HG02678 (cell line): ENCODE measurements around the gene ITPKB.

Experiments used
- ATAC-seq: cut with Tn5 transposase; IDR thresholded peaks from one replicate; pipeline ENCODE4 v1.9.1; 2021; ENCODE audit warnings: mild to moderate bottlenecking, moderate library complexity; ENCODE audit not compliant: unreplicated experiment

The ITPKB gene

DNA sequence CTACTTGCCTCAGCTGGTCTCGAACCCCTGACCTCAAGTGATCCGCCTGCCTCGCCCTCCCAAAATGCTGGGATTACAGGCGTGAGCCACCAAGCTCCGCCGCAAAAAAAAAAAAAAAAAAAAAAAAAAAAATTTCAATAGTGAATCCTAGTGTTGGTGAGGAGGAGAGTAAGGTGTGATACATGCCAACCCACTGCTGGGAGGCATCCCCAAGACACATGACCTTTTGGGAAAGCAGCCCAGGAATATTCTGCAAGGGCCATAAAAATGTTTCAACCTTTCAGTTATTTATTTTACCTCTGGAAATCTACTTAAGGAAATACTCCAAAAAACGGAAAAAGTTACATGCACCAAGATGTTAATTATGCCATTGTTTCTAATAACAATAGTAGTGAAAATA lies 69.0 kb downstream of the ITPKB start:
- no peak for ATAC-seq

DNA sequence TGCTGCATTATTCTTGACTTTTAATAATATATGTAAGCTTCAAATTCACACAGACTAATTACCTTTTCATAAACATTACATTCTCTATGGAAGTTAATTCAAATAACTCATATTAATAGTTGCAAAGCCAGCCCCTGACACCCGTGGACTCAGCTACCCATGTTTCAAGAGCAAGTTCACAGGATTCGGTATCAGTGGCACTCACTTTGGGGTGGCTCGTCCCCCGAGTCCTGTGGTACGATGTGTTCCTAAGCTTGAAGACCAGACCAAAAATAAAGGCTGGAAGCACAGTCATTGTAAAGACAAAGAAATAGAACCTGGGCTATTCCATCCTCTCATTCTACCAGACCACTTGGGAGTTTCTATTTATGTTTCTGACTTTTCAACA lies 70.9 kb downstream of the ITPKB start:
- ATAC-seq: no peak

DNA sequence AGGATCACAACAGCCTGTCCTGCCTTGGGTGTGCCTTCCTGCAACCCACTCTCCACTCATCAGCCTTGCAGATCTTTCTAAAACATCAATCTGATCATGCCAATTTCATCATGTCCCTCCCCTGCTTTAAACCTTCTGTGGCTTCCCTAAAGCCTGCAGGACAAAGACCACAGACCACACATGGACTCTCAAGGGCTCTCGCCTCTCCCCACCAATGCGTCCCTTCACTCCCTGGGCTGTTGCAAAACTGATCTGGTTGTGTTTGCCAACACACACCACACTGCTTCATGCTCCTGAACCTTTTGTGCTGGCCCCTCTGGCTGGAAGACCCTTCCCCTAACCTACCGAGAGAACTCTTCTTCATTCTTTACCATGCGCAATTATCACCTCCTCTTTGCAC lies 72.4 kb downstream of the ITPKB start:
- ATAC-seq: no peak

DNA sequence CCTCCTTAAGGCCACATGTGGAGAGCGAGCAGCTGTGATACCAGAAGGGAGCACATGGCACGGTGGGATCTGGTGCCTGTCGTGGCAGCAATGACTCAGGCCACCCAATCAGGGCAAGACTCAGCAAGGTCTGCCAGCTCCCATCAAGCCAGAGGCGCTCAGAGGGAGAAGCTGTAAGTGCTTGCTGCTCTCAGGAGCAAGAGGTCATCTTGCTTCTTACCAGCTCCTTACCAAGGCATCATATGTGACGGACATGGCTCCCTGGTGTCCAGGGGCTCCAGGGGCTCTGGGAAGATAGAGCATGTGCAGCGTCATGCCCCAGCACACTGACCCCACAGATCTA lies 72.9 kb downstream of the ITPKB start:
- no peak for ATAC-seq

DNA sequence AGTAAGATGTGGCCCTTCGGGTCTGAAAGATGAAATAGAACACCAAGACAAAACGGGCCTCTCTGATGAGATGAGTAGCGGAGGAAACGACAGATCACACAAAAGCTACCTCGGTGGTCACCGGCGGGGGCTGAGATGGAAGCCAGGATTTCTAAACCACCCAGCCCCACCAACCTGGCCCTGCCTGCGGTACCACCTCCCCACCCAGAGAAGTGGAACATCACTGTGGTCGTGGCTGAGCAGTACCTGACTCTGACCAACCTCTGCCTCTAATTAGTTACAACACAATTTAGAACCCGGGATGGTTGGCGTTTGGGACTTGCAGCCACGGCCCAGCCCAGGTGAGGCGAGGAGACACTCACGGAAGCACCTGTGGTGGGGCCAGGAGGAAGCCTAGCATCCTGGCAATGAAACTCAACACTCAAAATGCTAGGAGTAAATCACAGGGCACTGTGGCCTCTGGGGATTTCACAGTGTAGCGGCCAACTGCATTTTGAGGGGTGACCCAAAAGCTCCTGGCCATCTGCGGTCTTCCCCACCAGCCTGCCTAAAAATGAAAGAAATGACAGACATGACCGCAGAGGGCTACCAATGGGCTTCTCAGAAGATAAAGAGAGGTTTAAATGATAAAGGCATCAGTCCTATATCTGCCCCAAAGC lies 73.4 kb downstream of the ITPKB start:
- ATAC-seq: no peak

DNA sequence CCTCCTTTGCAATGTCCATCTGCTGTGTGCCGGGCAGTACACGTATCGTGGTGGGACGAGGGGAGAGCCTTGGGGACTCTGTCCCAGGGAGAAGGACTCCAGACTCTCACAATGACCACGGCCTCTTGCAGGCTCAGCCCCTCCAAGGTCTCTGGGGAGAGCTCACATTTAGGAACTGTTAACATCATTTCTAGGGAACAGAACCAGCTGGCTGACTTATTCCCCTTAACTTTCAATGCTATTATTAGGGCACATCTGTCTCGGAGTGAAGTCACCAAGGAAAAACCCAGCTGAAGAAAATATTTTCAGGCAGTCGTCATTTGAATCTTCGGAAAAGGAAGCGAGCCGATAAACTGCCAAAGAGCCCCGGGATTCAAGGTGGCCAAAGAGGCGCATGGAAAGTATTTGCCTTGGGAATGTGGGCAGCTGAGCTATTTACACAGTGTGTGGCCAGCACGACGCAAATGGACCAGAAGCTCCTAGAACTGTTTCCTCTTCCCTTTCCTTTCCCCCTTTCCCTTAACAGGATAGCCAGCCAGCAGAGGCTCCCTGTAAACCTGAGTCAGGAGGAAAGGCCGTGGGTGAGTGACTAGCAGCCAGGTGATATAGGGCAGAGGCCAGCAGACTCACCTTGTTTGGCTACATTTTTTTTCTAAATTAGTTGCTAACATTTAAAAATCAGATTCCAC lies 74.5 kb downstream of the ITPKB start:
- ATAC-seq: no peak

DNA sequence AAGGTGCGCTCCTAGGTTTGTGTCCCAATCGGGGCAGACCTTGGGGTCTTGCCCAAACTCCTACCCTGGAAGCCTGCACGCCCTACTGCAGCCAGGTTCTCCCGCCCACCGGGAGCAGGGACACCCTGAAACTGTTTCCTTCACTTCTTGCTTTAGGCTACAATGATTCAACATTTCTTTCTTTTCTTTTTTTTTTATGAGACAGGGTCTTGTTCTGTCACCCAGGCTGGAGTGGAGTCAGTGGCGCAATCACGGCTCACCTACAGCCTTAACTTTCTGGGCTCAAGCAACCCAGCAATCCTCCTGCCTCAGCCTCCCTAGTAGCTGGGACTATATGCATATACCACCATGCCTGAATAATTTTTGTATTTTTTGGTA lies 75.8 kb downstream of the ITPKB start:
- no peak for ATAC-seq

DNA sequence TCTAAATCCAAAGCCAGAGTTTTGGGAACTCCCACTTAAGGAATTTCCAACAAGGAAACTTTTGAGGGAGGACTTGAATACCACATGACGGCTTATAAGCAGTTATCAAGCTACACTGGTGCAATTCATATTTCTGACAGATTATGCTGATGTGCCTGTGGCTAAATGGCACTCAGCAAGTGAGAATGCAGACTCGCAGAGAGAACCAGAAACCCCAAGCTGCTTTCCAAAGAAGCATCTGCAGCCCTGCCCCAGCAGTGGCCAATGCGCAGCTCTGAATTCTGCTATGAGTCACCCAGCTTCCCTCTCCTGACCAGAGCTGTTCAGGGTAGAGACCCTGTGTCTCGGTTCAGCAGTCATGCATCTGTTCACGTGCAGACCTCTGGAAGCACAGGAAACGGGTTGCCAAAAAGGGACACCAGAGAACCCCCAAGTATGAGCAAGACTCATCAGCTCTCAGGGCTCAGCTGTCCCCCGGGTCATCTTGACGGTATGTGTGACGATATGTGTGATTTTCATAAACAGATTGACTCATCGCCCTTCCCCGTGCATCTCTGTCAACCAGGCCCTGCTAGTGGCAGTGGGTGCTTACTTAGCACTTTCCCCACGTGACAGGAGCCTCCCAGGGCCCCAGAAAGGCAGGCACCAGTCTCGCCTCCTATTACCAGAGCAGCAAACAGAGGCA lies 76.3 kb downstream of the ITPKB start:
- peak; percentile 95 for ATAC-seq

DNA sequence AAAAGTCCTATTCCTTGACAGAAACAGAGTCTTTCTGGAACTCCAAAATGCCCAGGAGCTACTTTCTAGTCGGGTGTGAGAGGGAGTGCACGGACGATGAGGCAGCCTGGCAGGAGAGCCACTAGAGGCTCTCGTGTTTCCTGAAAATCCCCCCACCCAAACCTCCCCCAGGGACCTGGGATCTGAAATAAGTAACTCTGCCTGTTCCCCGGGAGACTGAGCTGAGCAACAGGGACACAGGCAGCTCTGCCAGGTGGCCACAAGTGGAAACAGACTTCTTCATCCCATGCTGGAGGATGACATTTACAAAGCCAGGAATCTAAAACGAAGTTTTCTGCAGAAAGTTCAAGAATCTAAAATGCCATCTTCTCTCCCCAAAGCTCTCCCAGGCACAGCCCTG lies 77.1 kb downstream of the ITPKB start:
- no peak for ATAC-seq

DNA sequence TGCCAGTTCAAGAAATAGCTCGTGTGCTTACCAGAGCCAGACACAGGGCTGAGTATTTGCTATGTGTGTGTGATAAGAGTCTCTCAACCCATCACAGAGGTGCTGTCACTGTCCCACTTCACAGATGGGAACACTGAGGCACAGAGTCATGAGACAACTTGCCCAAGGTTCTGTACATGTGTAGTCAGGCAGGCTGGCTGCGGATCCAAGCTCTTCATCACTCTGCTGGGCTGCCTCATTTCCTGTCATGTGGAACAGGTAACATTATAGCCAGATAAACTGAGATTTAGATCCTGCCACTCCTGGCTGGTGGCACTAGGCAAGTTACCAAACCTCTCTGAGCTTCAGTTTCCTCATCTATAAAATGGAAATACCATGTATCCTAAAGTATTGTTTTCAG lies 77.8 kb downstream of the ITPKB start:
- ATAC-seq: no peak

DNA sequence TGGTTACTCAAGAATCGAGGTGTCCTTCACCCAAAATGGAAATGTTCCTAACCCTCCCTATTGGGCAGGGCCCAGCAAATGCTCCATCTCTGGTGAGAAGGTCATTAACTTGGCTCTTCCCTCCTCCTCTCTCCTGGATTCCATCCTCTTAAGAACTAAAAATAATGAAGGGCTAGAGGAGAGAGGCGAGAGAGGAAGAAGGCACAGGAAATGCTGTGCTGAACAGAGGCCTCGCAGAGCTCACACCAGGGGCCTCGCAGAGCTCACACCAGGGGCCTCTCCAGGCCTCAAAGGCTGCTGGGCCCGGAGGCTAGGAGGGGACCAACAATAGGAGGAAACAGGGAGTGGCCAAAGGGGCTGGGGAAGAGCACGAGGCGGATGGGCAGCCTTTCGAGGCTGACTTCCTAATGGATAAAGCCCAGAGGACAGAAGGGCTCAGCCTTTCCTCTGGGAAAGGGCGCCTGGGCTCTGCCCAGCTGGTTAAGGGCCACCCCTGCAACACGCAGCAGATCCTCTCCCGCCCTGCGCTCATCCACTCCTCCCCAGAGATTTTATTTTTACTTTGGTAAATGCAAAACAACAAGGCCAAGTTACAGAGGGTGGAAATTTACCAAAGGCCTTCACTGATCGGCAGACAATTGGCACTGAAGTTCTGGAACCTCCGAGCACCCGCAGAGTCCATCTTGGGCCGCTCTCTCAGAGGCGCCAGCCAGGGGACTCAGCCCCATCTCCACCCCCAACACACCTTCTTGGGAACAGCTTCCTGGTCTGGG lies 78.5 kb downstream of the ITPKB start:
- ATAC-seq: no peak

DNA sequence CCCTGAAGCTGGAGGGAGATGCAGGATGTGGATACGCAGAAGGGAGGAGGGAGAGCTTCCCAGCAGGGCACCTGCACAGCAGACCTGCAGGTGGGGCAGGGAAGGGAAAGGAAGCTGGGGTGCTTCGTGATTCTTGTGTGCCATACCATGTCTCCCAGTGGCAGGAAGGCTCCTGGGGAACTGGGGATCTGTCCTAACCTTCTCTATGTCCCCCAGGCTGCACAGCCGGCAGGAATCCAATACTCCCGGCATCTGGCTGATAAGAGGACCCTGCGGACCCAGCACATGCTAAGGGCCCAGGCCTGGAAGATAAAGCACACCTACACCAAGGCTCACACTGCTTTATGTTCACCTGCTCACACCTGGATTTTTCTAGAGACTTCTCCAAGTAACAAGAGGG lies 79.4 kb downstream of the ITPKB start:
- no peak for ATAC-seq

DNA sequence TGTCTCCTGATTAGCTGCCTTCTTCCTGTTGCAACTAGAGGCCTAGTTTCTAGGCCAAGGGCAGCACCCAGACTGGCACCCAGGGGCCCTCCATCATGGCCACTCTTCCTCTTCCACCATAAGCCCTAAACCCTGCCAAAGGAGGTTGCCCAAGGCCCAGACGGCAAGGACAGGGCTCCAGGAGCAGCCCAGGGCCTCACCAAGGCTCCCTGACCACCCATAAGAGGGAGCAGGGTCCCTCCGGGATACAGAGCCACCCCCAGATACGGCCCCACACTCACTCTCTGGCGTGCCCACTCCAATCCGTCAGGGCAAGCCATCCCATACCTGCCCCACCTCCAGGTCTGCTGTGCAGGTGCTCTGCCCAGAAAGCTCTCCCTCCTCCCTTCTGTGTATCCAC lies 79.9 kb downstream of the ITPKB start:
- no peak for ATAC-seq

DNA sequence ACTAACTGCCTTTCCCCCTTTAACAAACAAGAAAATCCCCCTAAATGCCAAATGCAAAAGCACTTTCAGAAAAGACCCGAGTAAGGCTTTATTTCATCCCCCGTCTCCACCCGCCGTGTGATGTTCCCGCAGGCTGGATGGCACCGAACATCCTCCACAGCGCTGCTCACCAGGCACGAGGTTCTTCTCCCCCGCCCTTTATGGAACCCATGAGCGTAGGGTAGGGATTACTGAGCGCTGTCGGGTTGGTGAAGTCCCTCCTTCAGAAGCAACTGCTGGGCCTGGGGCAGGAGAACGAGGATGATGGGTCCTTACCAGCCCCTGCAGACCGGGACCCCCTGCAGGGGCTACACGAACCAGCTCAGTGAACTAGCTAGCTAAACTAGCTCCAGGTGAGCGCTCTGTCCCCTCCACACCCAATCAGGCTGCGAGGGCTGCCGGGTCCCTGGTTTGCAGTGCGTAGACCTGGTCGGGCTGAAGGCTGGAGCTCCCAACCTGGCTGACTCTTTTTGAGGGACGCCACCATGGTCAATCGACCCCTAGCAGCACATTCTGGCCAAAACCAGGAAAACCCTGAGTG lies 80.4 kb downstream of the ITPKB start:
- no peak for ATAC-seq

DNA sequence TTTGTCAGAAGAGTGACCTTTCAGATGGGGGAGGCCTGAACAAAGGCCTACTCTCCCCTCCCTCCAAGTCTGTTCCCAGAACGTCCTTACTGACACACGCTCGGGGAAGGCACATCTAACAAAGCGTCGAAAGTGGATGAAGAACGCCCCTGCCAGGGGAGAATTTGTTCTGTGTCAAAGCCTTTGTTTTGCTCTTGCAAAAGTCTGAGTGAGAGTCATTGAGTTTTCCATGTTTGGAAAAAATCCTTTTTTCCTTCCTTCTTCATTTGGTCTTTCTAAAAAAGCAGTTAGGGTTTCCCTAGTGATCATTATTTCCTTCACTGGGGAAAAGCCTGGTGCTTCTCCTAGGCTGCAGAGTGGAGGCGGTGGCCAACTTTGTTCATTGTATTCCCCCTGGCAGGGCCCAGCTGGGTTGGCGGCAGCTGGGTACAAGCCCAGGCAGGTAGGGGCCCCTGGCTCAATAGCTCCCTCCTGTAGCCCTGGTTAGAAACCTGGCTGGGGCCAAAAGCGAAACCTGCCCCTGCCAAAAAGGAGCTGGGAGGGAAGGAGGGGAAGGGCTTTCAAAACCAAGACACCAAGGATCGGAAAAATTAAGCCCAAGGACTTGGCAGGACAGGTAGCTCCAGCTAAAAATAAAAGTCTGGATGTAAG lies 81.1 kb downstream of the ITPKB start:
- ATAC-seq: no peak

DNA sequence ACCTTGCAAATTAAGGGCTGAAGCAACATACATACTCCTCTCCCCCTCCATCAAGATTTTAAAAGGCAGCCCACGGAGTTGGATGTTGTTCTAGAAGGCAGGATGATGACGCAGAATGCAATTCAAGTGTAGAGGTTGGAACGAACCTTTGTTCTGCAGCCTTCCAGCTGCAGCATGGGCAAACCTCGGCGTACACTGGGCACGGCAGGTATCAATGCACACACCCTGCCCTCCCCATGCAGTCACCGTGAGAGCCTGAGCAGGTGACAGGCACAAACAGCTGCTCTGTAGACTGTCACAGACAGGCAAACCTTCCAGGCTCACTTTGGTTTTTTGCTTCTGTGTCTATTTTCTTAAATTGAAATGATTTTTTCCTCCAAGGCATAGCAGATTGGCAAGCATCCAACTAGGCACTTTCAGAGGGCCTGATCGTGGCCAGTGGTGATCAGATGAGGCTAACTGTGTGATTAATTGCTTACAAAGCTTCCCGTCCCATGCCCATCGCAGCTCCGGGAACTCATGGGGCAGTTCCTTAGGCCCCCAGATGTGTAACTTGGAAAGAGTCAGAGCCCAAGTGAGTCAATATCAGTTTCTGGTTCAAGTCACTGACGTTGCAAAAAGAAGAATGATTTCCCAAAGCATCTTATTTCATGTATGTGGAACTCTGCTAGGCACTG lies 82.3 kb downstream of the ITPKB start:
- no peak for ATAC-seq

DNA sequence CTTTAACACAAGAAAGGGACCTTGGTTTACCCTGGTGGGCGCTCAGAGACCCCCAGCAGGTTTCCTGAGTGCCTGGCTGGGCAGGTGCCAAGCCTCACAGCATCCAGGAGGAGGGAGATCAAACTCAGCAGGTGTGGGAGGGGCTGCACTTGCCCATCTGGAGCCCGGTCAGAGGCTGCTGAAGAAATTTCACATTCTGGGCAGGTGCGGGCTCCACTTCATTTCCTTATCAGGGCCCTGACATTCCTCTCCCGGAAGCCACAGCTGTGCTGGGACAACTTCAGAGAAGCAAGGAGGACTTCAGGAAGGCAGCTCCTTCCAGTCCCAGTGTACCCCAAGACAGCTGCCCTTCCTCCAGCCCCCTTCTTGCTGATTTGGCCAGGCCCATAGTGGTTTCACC lies 82.9 kb downstream of the ITPKB start:
- no peak for ATAC-seq

DNA sequence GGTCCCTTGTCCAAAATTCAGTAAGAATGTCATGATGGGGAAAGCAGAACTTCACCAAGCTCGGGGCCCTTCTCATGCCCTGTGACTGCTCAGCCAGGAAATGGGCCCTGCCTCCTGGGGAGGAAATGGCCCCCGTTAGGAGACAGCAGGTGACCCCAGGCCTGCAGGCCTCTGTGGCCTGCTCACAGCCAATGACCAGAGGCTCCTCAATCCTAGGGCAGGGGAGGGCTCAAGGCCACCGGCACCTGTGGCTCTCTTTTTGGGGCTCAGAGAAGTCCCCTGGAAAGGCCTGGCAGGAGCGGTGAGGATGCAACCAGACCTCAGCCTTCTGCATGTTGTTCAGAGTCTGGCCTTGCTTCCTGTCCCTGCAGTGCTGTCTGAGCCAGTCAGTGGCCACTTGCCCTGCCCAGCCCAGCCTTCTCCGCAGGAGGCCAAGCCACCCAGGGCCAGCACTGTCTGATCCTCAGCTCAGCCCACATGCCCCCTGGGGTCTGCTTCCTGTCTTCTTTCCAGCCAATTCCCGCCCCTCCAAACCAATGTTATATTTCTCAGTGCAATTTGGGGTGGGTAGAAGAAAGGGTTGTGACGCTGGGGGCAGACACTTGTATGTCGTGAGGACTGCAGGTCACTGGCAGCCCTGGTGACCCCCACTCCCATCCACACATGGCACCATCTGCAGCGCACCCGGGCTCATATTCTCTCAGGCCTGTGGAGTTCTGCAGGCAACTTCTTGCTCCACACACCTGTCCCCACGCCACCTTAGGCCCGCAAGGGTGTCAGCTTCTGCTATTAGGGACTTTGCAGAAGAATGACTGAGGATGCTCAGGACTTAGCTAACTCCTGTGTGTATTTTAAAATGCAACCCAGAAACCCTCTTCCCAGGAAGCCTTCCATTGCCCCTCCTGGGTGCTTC lies 83.6 kb downstream of the ITPKB start:
- ATAC-seq: no peak

DNA sequence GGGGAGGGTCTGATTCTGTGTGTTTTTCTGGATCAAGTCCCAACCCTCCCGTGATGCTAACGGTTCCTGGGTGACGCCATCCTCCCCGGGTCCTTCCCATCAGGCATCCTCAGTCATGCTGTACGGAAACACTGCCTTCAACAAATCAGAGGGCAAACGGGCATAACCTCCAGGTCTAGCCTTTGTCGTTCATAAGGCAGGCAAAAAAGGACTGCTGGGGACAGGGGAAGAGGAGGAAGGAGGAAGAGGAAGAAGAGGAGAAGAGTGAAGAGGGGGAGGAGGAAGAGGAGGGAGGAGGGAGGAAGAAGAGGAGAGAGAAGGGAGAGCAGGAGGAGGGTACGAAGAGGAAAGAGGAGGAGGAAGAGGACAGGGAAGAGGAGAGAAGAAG lies 84.4 kb downstream of the ITPKB start:
- no peak for ATAC-seq
